HG02610 (cell line): ENCODE data around the gene SULT1A1.
"Not testable (repeated sequence)": the region's sequence is repeated elsewhere in the genome, so short reads cannot be mapped to it uniquely, and the experiment has no call there.

ENCODE experiments used
- ATAC-seq: cut with Tn5 transposase; IDR thresholded peaks from one replicate; pipeline ENCODE4 v1.9.1; 2021; ENCODE audit warnings: mild to moderate bottlenecking, moderate library complexity; ENCODE audit not compliant: unreplicated experiment

The SULT1A1 gene

GRCh38 chr16:28609631-28610594 is at the start of gene SULT1A1:
SULT1A1 (minus strand) TSS chr16:28610044; CDS start chr16:28608855, 1,189 bp downstream.
- ATAC-seq: no peak

- ATAC-seq: not testable (repeated sequence)
Measured at GRCh38 chr16:28639959-28640358, 30.1 kb upstream of the SULT1A1 start.

- not testable (repeated sequence) for ATAC-seq
Measured at GRCh38 chr16:28638359-28638758, 28.5 kb upstream of the SULT1A1 start.

GRCh38 chr16:28637765-28638164 is 27.9 kb upstream of the SULT1A1 start, which contains the start of gene NPIPB8:
NPIPB8 (plus strand) TSS chr16:28638065; CDS start chr16:28638361, 296 bp downstream.
- not testable (repeated sequence) for ATAC-seq

- not testable (repeated sequence) for ATAC-seq
Measured at GRCh38 chr16:28636093-28636823, 26.4 kb upstream of the SULT1A1 start.

- ATAC-seq: not testable (repeated sequence)
Measured at GRCh38 chr16:28630905-28631304, 21.1 kb upstream of the SULT1A1 start.

- no peak for ATAC-seq
Measured at GRCh38 chr16:28623172-28623711, 13.4 kb upstream of the SULT1A1 start.

GRCh38 chr16:28622532-28623171 is 12.8 kb upstream of the SULT1A1 start:
- ATAC-seq: not testable (repeated sequence)

GRCh38 chr16:28621481-28622155 is 11.8 kb upstream of the SULT1A1 start:
- no peak for ATAC-seq

GRCh38 chr16:28620316-28620715 is 10.5 kb upstream of the SULT1A1 start:
- ATAC-seq: not testable (repeated sequence)

GRCh38 chr16:28617874-28618273 is 8.0 kb upstream of the SULT1A1 start:
- ATAC-seq: no peak

- no peak for ATAC-seq
Measured at GRCh38 chr16:28616636-28617035, 6.8 kb upstream of the SULT1A1 start.

- not testable (repeated sequence) for ATAC-seq
Measured at GRCh38 chr16:28616224-28616577, 6.4 kb upstream of the SULT1A1 start.

GRCh38 chr16:28615486-28616223 is 5.8 kb upstream of the SULT1A1 start:
- ATAC-seq: not testable (repeated sequence)

- ATAC-seq: not testable (repeated sequence)
Measured at GRCh38 chr16:28614561-28614960, 4.7 kb upstream of the SULT1A1 start.

- not testable (repeated sequence) for ATAC-seq
Measured at GRCh38 chr16:28613912-28614311, 4.1 kb upstream of the SULT1A1 start.

- not testable (repeated sequence) for ATAC-seq
Measured at GRCh38 chr16:28612359-28613280, 2.8 kb upstream of the SULT1A1 start.

- ATAC-seq: no peak
Measured at GRCh38 chr16:28610595-28611191, 849 bp upstream of the SULT1A1 start.
